Gastrocnemius medialis (tissue), 4 donors: ENCODE results near the gene SETD1A.

ENCODE experiments used
- POLR2A ChIP-seq, 2 donors: fragments of 450-650 bp; IDR thresholded peaks; one replicate each; pipeline ENCODE4 v1.6.1; 2017; ENCODE audit warnings: antibody characterized with exemption in 2 of 2, mild to moderate bottlenecking in 2 of 2, moderate library complexity in 2 of 2
- TF ChIP-seq, protein P1 (sequence below), 5 experiments: fragments of 450-650 bp in 3 of 5; fragments of 200-600 bp in 2 of 5; sonication (generic) in 2 of 5; IDR thresholded peaks in 4 of 5; conservative IDR thresholded peaks in 1 of 5; 1 replicate in 4 of 5; 2 replicates in 1 of 5; pipeline ENCODE4 v1.5.1; 2016 to 2019; ENCODE audit warnings: antibody characterized with exemption in 5 of 5, mild to moderate bottlenecking in 3 of 5, moderate library complexity in 3 of 5

DNA sequence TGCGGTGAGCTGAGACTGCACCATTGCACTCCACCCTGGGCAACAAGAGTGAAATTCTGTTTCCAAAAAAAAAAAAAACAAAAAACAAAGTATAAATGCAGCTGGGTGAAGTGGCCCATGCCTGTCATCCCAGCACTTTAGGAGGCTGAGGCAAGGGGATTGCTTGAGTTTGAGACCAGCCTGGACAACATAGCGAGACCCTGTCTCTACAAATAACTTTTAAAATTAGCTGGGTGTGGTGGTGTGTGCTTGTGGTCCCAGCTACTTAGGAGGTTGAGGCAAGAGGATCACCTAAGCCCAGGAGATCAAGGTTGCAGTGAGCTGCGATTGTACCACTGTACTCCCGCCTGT, 65.7 kb downstream of the SETD1A start:
- TF ChIP-seq POLR2A (IDR thresholded peaks at IDR 0.05) = no peak
- TF ChIP-seq, protein P1, sequence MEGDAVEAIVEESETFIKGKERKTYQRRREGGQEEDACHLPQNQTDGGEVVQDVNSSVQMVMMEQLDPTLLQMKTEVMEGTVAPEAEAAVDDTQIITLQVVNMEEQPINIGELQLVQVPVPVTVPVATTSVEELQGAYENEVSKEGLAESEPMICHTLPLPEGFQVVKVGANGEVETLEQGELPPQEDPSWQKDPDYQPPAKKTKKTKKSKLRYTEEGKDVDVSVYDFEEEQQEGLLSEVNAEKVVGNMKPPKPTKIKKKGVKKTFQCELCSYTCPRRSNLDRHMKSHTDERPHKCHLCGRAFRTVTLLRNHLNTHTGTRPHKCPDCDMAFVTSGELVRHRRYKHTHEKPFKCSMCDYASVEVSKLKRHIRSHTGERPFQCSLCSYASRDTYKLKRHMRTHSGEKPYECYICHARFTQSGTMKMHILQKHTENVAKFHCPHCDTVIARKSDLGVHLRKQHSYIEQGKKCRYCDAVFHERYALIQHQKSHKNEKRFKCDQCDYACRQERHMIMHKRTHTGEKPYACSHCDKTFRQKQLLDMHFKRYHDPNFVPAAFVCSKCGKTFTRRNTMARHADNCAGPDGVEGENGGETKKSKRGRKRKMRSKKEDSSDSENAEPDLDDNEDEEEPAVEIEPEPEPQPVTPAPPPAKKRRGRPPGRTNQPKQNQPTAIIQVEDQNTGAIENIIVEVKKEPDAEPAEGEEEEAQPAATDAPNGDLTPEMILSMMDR (IDR thresholded peaks at IDR 0.05 in 4 of 5, conservative IDR thresholded peaks at IDR 0.05 in 1 of 5) = no peak
